Stimulated activated CD8-positive, alpha-beta memory T cell treated with anti-CD3 and anti-CD28 coated beads, Interleukin-12 subunit alpha, Interleukin-12 subunit beta, amount 100 ng/mL, for 24 hours (primary cell): ENCODE measurements around the gene OOSP4A.

Experiments used
- DNase-seq: peaks from one replicate; pipeline ENCODE4 v3.0.0-alpha.2; 2020; ENCODE audit errors: extremely low read depth

OOSP4A gene

DNA sequence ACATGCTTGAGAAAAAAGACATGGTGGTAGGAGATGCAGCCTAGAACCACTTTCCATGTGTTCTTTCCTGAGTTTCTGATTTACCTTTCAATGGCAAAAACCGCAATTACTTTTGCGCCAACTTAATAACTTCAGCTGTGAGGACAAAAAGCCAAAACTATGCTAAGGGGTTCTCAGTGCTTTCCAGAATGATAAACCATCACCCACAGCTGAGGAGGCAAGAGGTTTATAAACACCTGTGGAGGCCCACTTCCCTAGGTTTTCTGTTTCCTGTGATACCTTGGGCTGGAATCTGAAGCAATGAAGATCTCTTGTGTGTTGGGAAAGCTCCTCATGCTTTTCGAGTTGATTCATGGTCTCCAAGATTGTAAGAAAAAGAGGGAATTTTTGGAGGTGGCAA lies at the start of gene OOSP4A:
Gene OOSP4A (plus strand): TSS at position 301 of the 400 bp plus-strand sequence. CDS start 0 bp downstream, at position 301.
- no peak for DNase-seq

DNA sequence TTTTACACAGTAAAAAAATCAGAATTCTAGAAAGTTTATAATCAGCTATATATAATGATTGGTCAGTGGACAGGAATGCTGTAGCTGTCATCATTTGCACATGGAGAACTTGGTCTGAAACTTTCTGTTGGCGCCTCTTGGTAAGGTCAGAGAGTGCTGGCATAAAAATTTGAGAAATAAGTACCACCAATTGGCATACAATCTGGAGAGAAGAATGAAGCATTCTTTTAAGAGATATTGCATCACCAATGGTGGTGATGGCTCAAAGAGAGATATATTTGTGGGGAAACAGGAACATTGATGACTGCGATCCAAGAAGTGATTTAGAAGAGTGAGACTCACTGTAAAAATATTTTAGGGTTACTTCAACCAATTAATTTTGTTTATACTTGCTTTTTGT lies 45.4 kb upstream of the OOSP4A start:
- DNase-seq, result no peak

DNA sequence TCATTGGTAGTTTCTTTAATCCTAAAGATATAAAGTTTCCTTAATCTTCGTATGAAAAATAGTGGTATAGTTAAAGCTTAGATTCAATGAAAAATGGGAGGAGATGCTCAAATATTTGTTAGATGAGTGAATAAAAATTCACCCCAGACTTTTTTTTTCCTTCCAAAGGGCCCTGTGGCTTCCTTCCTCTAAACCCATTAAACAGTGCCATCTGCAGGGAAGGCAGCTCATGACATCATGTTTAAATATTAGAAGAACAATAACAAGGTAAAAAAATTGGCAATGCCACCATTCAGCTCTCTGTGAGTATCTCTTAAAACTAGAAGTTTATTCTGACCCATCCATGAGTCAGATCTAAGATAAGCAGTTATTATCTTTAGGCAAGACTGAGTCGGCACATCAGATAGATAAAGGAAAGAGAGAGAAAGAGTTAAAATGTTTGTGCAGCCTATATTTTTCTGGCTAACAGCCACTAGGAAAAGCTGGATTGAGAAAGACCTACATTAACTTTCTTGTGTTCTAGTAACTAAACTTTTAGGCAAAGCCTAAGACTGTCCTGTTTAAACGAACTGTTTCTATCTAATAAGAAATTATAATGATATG lies 44.7 kb upstream of the OOSP4A start:
- DNase-seq, result no peak

DNA sequence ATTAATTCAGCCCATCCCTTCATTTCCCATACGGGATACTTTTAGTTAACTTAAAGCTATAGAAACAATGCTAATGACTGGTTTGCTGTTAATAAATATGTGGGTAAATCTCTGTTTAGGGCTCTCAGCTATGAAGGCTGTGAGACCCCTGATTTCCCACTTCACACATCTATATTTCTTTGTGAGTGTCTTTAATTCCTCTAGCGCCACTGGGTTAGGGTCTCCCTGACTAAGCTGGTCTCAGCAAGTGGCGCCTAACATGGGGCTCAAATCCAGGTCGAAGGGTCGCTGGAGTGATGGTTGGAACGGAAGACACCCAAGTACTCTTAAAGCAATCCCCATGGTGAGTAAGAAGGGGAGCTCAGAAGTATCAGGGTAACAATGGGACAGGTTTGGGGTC lies 40.0 kb upstream of the OOSP4A start:
- DNase-seq, result no peak

DNA sequence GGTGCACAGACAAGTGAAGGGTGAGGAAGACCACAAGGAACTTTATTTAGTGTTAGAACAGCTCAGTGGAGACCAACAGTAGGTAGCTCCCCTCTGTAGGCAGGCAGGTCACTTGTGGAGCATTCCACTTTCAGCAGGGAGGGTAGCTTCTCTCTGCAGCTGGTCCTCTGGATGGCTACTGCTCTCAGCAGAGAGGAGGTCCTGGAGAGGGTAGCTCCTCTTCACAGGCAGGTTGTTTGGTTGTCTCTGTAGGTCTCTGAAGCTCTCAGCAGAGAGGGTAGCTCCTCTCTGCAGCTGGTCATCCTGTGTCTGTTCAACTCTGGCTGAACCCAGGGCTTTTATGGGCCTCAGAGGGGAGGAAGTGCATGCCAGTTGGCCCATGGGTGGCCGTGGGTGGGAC lies 32.1 kb upstream of the OOSP4A start:
- DNase-seq, result no peak

DNA sequence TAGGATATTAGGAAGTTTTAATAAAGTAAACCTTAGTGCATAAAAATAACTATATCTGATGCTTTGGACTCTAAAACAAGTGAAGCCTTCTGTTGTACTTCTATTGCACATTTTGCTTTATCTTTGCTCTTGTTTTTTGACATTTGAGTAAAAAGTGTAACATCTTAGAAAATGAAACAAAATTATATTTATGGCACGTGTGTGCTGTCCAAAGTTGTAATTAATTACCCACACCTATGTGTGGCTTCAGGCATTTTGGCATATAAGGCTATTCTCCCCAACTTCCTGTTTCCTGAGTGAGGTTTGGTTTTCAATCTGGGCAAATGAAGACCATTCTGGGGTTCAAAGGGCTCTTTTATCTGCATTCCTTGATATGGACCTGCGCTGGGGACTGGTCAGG lies 25.7 kb upstream of the OOSP4A start, which contains the start of gene OOSP1:
Gene OOSP1 (plus strand): TSS at position 301 of the 400 bp plus-strand sequence. CDS start 23 bp downstream, at position 324.
- DNase-seq, result no peak

DNA sequence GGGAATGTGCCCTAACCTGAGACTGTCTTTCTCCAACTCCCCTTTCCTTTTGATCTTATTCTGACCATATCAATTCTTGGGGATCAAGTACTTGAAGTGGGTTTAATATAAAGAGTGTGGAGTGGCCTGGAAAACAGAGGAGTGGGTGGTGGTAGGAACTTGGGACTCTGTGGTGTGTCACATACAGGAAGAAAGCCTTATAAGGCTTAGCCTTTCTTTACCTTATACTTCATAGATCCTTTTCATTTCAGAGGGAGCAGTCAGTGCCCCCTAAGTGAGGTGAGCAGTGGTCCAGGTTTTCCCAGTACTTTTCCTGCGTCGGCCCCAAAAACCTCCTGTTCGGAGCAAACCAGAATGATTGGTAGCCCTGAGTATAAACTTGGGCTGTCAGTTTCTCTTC lies 25.1 kb upstream of the OOSP4A start:
- no peak for DNase-seq

DNA sequence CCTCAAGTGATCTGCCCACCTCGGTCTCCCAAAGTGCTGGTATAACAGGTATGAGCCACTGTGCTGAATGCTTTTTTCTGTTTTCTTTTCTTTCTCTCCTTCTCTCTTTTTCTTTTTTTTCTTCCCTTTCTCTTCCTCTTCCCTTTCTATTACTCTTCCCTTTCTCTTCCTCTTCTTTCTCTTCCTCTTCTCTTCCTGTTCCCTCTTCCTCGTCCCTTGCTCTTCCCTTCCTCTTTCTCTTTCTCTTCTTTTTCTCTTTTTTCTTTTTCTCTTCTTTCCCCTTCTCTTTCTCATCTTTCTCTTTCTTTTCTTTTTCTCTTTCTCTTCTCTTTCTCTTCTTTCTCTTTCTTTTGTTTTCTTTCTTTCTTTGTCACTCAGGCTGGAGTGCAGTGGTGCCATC lies 24.4 kb upstream of the OOSP4A start:
- DNase-seq, result no peak

DNA sequence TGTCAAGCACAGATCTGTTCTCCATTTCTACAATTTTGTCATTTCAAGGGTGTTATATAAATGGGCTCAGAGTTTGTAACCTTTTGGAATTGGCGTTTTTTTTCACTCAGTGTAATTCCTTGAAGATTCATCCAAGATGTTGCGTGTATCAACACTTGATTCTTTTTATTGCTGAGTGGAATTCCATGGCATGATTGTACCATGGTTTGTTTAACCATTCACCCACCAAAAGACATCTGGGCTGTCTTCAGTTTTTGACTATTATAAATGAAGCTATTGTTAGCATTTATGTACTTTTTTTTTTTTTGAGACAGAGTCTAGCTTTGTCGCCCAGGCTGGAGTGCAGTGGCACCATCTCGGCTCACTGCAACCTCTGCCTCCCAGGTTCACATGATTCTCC lies 22.7 kb upstream of the OOSP4A start:
- no peak for DNase-seq

DNA sequence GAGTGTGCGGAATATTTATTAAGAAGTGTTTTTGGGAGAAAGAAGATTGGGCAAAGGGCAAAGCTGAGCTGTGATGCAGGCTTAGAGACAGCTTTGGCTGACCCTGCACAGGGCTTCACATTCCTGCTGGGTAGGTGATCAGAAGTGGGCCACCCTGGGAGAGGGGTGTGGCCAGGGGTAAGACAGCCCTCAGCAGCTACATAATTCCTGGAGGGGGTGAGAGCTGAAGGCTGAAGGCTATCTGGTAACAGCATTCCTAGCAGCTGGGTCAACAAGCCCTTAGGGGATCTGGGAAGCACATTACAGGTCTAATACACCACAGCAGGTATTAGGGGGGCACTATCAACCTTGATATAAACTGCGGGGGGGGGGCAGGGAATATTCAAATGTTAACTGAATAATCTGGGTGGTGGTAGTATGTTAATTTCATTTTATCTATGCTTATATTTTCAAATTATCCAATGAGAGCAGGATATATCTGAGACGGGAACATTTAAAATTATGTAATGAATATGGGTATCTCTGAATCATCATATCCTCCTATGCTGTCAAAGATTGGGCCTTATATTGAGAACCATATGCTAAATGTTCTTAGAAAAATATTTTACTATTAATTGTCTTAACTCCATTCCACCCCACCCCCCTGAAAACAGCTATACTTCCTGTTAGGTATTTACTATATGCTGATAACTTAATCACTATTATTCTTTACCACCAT lies 19.7 kb upstream of the OOSP4A start:
- no peak for DNase-seq

DNA sequence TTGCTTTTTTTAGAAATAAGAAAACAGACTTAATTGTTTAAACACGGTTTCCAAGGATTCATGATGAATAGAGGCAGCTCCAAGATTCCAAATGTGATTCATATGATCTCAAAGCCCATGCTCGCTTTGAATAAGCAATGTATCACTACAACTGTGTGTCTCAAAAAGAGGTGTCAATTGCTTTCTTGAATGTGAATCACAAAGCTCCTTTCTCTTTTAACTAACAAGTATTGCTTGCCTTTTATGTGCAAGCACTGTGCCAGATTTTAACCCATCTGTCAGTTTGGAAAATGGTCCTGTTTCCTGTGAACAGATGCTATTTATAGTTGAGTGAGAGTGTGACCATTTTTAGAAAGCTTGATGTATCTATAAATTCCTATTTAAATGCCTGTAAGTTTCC lies 19.1 kb upstream of the OOSP4A start:
- DNase-seq, result no peak

DNA sequence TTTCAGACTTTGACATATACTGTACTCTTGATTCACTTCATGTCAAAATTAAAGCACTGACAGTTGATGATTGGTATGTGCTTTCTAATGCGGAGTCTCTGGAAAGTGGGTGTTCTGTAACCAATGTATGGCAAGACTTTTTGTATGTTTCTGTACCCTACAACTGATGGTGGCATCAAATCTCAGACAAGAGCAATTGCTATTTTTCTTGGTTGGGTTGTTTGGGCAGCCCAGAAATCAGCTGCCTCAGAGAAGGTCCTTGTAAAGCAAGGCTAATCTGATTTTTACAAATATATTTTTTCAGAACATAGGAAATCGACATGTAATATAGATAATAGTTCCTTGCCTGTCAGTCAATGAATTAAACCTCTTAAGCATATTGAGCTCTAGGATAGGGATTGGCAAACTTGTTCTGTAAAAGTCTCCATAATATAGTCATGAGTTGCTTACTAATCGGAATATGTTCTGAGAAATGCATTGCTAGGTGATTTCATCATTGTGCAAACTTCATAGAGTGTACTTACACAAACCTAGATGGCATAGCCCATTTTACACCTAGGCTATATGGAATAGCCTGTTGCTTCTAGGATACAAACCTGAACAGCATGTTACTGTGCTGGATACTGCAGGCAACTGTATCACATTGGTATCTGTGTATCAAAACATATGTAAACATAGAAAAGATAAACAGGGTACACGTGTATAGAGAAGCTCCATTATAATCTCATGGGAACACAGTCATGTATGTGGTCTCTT lies 10.2 kb upstream of the OOSP4A start:
- no peak for DNase-seq

DNA sequence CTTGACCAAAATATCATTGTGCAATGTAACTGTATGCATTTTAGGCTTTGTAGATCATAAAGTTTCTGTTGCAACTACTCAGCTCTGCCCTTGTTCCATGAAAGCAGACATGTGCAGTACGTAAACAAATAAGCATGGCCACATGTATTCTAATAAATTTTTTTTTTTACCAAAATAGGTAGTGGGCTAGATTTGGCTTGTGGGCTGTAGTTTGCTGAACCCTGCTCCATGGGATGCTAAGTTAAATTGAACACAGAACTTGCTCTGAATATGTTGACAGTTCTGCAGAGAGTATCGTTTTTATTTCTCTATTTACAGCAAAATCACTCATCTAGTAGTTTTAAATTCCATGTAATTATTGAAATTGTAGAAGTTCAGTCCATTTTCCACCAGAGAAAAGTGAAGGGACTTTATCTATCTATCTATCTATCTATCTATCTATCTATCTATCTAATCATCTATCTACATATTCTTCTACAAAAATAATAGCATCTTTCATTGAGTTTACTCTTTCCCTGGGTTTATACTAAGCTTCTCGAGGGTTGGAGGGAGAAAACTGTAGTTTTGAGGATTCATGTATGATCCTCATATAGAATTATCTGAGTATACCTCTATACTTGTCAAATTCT lies 9.5 kb upstream of the OOSP4A start:
- DNase-seq, result no peak

DNA sequence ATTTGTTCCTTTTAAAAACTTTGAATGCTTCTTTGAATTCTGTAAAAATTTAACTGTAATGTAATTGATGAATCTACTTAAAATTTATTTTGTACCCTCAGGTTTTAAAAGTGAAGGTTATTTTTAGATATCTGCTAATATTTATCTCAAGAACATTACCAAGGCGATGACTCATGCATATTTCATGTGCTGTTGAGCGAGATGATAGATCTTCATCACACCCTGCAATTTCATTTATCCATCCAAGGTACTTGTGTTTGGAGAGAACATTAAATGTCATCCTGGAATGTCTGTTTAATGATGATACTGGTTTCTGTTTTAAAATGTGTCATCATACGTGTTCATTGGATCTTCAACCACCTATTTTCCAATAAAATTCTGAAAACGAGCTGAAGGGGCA lies 6.7 kb upstream of the OOSP4A start:
- DNase-seq, result no peak

DNA sequence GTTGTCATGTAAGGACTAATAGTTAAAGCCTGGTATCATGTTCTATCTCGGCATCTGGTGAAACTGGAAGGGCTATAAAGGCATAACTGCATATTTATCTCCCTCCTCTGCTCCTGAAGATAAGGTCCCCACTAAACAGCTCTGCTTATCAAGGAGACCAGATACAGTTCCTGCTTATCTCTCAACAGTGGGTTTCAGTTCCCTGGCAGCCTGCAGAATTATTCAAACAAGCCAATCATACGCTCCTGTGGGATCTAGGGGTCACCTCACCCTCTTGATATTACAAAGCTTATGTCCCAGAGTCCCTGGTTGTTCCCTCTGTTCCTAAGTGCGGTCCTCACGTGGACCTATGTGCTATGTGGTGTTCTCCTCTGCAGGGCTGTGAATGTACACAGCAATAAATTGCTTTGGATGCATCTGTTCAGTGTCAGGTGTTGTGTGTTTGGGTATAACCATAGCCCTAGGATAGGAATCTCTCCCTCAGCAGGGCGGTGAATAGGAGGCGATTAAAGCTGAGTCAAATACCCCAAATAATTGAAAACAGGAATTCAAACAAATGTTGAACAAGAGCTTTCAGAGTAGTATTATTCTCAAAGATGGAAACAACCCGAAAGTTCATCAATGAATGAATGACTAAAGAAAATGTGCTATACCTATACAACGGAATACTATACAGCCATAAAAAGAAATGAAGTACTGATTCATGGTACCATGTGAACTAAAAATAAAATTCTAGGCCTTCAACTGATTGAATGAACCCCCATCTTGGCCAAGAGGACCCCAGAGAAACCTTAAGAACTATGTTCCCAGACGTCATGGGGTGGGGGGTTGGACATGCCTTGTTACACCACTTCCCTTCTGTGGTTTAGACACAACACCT lies 3.1 kb upstream of the OOSP4A start:
- DNase-seq, result no peak

DNA sequence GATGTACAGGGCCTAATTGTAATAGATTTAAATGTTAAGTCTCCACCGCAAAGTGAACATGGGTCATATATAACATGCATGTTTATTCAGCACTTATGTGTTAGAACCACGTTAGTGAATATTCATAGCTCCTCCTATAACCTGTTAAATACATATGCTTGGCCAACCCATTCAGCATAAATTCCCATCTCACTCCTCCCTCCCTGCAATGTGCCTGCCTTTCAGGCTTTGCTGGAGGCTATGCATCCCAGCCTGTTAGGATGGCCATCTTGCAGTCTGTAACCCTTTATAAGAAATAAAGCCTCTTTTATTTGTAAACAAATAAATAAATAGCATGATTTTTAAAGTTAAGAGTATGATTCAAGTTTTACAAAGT lies 1.7 kb upstream of the OOSP4A start:
- no peak for DNase-seq

DNA sequence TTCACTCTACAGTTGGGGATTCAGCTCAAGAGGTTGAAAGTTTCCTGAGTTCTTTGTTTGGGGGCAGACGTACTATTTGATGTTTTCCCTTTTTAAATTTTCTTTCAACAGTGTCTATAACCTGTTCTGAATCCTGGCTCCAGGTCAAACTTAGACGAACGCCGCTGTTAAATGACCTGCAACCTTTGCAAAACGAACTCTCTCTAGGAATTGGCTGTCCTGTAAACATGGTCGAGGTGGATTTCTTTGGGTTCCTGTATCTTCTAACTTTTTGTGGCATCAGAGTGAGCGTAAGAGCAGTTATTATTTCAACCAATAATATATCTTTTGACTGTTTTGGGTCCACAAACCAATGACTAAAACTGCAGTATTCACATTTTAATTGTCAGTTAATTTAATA lies 1.6 kb downstream of the OOSP4A start:
- DNase-seq, result no peak

DNA sequence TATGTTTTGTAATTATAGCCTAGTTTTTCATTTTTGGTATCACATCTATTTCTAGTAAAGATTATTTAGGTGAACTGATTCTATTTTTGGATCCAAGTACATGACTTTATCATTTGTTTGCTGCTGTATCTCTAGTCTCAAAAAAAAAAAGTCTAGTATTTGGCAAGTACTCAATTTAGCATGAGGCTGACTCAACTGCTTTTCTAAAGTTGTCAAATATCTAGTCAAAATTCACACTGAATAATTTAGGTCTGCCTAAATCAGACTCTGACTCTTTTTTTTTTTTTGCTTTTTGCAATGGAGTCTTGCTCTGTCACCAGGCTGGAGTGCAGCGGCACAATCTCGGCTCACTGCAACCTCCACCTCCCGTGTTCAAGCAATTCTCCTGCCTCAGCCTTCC lies 2.4 kb downstream of the OOSP4A start:
- no peak for DNase-seq

DNA sequence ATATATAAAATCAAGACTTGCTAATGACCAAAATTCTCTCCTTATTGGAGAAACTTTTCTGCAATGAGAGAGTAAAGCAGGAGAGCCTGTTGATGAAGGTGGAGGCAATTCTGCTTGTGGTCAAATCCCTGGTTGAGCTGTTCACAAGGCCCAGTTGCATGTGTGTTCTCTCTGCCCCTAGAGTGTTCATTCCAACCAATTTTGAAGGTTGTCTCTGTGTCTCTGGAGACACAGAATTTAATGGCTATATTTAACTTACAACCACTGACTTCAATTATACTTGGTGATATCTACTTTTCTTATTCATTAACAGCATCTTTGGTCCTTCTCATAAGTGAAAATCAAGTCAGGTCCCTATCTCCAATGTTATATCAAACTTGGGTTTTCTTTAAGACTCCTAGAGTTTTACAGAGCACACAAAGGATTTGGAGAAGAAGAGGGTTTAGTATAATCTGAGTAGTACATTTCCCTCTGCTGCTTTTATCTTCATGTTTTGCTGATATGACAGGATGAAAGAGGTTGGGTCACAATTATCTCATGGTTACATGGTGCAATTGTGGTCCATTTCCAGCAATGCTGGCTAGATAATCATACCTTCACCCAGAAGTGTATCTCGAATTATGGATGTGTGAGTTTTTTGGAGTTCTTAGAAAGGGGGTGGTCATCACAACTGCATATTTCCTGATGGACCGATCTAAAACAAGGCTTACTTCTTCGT lies 4.0 kb downstream of the OOSP4A start:
- no peak for DNase-seq

DNA sequence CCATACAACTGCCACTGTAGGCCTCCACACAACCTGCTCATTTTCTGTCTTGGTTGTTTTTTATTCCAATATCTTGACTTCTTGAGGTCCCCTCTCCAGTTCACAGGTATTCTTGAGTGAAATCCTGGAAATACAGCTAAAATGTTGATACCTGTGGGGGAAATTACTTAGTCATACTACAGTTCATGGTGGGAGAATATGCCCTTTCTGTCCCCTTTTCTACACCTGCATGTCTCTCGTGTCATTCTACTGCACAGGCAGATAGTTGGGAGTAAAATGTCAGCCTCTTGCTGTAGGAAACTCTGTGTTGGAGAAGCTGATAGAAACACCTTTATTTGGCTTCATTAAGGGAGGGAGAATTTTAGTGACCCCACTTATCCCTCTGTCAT lies 4.6 kb downstream of the OOSP4A start:
- DNase-seq, result no peak

DNA sequence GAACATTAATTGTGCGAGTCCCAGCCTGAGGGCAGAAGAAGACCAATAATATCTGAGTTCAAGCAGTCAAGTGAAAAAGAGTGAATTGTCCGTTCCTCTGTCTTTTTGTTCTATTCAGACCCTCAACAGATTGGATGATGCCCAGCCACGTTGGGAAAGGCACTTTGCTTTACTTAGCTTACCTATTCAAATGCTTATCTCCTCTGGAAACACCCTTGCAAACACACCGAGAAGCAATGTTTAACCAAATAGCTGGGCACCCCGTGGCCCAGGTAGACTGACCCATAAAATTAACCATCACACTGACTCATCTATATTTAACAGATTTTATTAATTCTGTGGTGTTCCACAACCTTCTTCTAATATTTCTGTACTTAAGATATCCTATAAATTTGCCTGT lies 9.3 kb downstream of the OOSP4A start:
- no peak for DNase-seq
